Measurements from ENCODE around the gene SMPD2. TPM values are rescaled to one million over a fixed set of nuclear protein-coding genes. Genes with fewer than 3 reads are reported as not detected.

SMPD2 gene
- total RNA-seq, 1 donor from 2014 or later = 13.7 TPM

DNA sequence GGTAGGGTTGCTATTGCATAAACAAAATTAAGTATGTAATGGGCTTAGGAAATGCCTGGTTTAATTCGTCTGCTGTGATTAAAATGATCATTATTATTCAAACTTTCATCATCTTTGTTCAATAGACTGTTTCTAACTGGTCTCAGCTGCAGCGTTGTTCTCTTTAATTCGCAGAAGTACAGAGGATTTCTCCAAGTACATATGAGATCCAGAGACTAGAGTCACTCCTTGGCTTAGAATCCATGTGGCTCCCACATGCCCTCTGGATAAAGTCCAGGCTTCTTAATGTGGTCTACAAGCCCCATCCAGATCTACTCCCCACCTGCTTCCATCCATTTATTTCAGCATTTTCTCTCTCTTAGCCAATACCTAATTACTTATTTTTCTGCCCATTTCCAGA, 43.6 kb downstream of the SMPD2 start:
- ATAC-seq = no peak
- H3K4me3 ChIP-seq = no peak overlapping the region

DNA sequence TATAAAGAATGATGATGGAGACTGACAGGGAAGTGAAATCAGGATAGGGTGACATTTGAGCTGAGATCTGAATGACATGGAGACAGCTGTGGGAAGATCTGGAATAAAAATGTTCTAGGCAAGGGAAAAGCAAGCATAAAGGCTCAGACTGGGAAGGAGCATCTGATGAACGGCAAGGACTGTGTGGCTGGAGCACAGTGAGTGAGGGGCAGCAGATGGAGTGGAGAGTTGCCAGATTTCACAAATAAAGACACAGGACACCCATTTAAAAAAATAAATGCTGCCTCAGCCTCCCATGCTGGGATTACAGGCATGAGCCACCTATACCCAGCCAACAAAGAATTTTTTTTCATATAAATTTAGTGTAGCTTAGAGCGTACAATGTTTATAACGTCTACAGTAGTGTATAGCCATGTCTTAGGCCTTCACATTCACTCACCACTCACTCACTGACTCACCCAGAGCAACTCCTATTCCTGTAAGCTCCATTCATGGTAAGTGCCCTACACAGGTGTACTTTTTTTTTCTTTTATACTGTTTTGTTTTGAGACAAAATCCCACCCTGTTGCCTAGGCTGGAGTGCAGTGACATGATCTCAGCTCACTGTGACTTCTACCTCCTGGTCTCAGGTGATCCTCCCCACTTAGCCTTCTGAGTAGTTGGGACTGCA, 44.9 kb downstream of the SMPD2 start:
- intact Hi-C loops (cut with DNase I) = no loop called here
- H3K4me3 ChIP-seq = no peak overlapping the region
- ATAC-seq (no peak), DNase-seq (no peak)
- H3K4me1 ChIP-seq = peaks cover 25% of the 10 kb centered on the region
- peaks cover 15% of the 10 kb centered on the region for H3K36me3 ChIP-seq
- no peaks in the 10 kb centered on the region for H3K27me3 ChIP-seq (ENCODE audit: low read depth)
- TF ChIP-seq CTCF (IDR thresholded peaks at IDR 0.05) = no peak
- no peak overlapping the region for H3K27ac ChIP-seq
- H3K9me3 ChIP-seq = no peaks in the 10 kb centered on the region

More for the DNA sequence above, 43.6 kb downstream of the SMPD2 start:
- TF ChIP-seq CTCF (IDR thresholded peaks at IDR 0.05) = no peak
- Histone ChIP-seq H3K36me3 (peaks cover 20% of the 10 kb centered on the region), H3K4me1 (peaks cover 38% of the 10 kb centered on the region), H3K27ac (peak overlapping the region; percentile 62), H3K9me3 (no peaks in the 10 kb centered on the region), H3K27me3 (ENCODE audit: low read depth) (no peaks in the 10 kb centered on the region)
- no peak for DNase-seq
- intact Hi-C loops (cut with DNase I) = no loop called here

GRCh38 chr6:109486068-109486467, 45.5 kb downstream of the SMPD2 start:
- Histone ChIP-seq H3K4me1 (peaks cover 19% of the 10 kb centered on the region), H3K9me3 (no peaks in the 10 kb centered on the region), H3K27ac (no peak overlapping the region), H3K4me3 (no peak overlapping the region), H3K36me3 (peaks cover 9% of the 10 kb centered on the region), H3K27me3 (ENCODE audit: low read depth) (no peaks in the 10 kb centered on the region)
- no peak for ATAC-seq
- intact Hi-C loops (cut with DNase I) = no loop called here
- TF ChIP-seq CTCF (IDR thresholded peaks at IDR 0.05) = no peak
- no peak for DNase-seq

GRCh38 chr6:109488001-109488400, 47.5 kb downstream of the SMPD2 start:
- intact Hi-C loops (cut with DNase I) = no loop called here
- Histone ChIP-seq H3K27me3 (ENCODE audit: low read depth) (no peaks in the 10 kb centered on the region), H3K4me1 (peaks cover 5% of the 10 kb centered on the region), H3K36me3 (no peaks in the 10 kb centered on the region), H3K9me3 (no peaks in the 10 kb centered on the region), H3K27ac (no peak overlapping the region), H3K4me3 (no peak overlapping the region)
- no peak for ATAC-seq
- no peak for DNase-seq
- no peak for TF ChIP-seq CTCF (IDR thresholded peaks at IDR 0.05)

GRCh38 chr6:109490713-109491112, 50.2 kb downstream of the SMPD2 start:
- no peak for TF ChIP-seq CTCF (IDR thresholded peaks at IDR 0.05)
- intact Hi-C loops (cut with DNase I) = no loop called here
- DNase-seq = no peak
- Histone ChIP-seq H3K27me3 (ENCODE audit: low read depth) (no peaks in the 10 kb centered on the region), H3K9me3 (no peaks in the 10 kb centered on the region), H3K27ac (no peak overlapping the region), H3K36me3 (no peaks in the 10 kb centered on the region), H3K4me1 (no peaks in the 10 kb centered on the region), H3K4me3 (no peak overlapping the region)
- ATAC-seq = no peak
